GM18511 (cell line): Measurements from ENCODE around the gene RHOD.

ENCODE experiments used
- ATAC-seq: cut with Tn5 transposase; IDR thresholded peaks from one replicate; pipeline ENCODE4 v1.9.1; 2021; ENCODE audit warnings: mild to moderate bottlenecking, moderate library complexity; ENCODE audit not compliant: unreplicated experiment

RHOD gene

DNA sequence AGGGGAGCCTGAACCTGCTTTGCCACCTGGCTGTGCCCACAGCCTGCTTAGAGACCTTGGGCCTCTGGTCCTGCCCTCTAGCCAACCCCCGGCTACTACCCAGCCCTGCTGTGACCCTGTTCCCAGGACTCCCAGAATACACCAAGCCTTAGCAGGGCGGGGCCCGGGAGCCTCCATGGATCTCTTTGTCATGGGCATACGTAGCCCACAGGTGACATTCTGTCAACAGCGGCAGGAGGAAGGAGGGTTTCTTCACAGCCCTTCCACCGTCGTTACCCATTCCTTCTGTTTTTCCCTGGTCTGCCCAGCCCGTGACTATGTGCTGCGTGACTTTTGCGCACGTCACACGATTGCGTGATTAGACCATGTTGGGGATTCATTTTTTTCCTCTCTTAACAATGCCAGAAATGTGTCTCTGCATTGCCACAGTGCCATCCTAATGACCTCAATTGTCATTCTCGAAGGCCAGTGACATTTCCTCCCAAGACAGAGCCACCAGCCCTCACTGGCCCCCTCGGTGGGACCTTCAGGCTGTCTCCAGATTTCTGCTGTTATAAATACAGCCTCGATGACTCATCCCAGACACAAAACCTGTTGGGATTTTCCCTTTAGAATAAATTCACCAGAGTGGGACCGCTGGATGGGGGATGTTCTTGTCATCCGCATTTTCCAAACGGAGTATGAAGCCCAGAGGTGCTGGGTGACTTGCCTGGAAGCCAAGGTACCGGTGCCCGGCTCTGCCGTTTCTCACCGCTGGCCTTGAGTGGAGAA, 24.7 kb upstream of the RHOD start:
- no peak for ATAC-seq

DNA sequence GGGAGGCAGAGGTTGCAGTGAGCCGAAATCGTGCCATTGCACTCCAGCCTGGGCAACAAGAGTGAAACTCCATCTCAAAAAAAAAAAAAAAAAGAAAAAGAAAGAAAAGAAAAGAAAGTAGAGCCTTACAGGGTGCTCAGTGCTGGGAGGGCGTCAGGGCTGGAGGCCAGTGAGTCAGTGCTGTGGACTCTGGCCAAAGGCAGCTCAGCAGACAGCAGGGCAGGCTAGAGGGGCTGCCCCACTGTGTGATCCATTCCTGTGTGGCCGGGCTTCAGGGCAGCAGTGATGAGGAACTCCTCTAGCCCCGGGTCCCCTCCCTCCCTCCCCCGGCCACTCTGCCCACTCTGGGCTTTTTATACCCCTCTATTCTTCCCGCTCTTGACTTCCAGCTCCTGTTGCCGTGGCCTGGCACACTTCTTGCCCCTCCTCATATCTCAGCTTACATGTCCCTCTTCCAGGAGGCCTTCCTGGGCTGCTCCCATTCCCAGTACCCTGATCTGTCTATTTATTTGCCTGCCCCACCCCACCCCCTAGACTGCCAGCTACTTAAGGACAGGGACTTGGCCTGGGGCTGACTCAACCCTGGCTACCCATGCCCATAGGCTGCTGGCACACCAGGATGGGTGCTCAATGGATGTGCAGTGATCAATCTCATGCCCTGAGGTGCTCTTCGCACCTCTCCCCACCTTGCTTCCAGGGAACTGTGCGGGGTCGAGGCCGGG, 23.7 kb upstream of the RHOD start:
- no peak for ATAC-seq

DNA sequence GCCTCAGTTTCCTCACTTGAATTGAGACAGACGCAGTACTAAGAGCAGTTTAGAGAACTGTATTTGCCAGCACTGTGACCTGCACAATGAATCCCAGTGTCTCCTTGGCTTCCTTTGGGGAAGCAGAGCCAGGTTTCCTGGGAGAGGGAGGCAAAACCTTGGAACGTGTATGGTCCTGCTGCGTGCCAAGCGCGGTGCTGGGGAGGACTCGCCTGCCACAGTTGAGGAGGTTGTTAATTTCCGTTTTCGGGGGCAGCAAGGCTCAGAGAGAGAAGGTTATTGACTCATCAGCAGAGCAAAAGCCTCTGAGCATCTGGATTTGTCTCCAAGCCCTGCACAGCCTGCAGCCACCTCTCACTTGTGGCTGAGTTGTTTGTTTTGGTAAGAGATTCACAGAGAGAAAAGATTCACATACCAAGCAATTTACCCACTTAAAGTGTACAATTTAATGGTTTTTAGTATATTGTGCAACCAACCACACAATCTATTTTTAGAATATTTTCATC, 22.9 kb upstream of the RHOD start:
- ATAC-seq, result no peak

DNA sequence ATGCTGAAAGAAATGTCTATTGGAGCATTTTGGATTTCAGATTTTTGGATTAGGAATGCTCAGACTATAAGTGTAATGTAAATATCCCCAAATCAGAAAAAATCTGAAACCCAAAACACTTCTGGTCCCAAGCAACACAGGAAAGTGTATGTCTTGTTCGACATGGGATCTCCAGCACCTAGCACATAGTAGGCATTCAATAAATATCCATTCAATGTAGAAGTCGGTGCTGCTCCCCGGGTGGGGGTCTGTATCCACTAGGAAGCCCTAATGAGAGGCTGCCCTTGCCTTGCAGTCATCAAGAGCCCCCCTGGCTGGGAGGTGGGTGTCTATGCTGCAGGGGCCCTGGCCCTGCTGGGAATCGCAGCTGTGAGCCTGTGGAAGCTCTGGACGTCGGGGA, 22.3 kb upstream of the RHOD start:
- no peak for ATAC-seq

DNA sequence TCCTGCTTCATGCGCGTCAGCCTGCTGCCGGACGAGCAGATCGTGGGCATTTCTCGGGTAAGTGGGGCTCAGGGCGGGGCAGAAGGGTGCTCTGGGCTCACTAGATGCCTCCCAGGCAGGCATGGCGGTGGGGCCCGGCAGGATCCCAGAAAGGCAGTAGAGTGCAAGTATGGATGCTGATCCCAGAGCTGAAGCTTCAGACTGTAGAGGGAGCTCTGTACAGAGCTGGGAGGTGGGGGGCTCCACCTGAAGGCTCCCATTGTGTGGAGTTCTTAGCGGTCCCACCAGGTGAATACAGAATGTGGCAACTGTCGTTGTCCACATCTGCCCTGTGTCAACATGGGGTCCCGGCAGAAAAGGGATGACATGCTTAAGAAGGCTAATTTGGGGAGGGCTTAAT, 16.5 kb upstream of the RHOD start:
- no peak for ATAC-seq

DNA sequence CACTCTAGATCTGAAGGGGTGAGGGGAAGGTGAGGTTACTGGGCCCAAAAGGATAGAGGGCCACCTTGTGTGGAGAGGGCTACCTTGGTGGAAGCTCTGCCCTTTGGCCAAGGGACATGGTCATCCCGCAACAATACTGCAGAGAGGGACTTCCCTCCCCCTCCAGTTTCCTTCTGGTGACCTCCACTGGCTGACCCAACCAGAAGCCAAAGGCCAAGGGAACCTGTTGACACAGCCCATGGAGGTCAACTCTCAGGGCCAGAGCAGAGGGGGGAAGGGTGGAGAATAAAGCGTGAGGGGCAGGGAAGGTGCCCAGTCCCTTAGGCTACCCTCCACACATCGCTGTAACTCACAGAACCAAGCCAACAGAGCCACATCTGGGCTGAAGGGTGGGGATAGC, 15.0 kb upstream of the RHOD start:
- ATAC-seq, result no peak

DNA sequence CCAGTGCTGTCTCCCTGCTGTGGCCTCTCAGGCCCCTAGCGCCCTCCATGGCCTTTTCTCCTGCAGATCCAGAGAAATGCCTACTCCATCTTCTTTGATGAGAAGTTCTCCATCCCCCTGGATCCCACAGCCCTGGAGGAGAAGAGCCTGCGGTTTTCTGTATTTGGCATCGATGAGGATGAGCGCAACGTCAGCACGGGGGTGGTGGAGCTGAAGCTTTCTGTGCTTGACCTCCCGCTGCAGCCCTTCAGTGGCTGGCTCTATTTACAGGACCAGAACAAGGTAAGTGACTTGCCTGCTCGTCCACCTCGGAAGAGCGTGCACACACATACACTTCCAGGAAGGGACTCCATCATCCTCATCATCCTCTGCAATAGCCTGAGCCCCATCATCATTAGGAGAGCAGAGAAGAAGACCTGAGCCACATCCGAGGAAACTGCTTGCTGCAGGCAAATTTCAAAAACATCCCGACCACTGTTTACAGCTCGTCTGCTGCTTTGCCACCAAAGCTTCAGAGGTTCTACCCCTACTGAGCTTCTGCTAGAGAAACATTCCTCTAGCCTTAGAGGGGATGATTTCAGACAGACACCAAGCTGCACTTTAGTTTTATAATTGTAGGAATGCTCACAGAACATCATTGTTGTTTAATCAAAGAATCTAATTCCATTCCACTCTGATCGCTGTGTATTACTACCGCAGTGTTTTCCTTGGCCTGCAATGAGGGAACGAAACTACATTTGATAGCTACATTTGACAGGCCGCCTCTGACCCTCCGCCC, 12.9 kb upstream of the RHOD start:
- no peak for ATAC-seq

DNA sequence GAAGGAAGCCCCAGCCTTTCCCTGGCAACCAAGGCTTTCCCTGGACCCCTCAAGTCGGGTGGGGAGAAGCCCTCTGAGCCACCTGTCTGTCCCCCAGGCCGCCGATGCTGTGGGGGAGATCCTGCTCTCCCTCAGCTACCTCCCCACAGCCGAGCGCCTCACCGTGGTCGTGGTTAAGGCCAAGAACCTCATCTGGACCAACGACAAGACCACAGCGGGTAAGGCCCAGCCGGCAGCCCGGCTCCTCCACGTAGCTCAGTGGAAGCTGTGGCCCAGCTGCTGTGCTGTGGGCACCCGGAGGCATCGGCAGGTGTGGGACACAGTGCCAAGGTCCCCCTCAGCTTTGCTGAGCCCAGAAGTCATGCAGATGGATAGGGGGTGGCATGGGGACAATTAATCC, 12.2 kb upstream of the RHOD start:
- ATAC-seq, result no peak

DNA sequence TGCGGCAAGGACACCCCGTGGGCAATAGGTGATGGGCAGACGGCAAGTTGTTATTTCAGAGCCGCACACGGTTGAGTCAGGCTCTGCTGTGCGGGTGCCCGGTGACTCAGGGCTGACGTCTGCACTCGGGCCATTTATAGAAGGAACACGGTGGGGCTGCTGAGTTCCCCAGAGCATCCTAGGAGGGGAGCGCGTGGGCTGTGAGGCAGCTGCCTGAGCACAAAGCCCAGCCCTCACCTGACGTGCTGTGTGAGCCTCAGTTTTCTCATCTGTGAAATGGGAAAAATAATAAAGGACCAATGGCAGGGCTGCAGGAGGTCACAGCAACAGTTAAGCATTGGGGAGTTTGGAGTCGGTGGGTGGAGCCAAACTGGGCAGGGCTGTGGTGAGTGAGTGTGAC, 11.3 kb upstream of the RHOD start:
- ATAC-seq, result no peak

DNA sequence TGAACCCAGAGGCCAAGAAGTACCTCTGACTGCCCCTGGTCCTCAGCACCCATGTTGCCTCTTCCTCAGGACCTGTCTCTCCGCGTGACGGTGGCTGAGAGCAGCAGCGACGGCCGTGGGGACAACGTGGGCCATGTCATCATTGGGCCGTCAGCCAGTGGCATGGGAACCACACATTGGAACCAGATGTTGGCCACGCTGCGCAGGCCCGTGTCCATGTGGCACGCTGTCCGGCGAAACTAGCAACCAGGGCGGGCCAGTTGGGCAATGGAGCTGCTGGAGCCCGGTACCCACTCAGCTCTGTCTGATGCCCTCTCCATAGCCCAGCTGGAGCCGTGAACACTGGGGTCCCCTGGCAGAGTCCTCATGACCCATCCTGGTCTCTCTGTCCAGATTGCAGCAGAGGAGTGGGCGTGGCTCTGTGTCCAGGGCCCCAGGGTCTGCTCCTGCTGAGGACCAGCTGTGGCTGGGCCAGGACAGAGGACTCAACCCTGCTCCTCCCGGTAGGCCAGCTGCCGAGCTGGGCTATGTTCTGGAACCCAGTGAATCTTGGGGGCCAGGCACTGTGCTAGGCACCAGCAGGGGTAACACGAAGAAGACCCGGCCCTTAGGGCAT, 8.0 kb upstream of the RHOD start:
- no peak for ATAC-seq

DNA sequence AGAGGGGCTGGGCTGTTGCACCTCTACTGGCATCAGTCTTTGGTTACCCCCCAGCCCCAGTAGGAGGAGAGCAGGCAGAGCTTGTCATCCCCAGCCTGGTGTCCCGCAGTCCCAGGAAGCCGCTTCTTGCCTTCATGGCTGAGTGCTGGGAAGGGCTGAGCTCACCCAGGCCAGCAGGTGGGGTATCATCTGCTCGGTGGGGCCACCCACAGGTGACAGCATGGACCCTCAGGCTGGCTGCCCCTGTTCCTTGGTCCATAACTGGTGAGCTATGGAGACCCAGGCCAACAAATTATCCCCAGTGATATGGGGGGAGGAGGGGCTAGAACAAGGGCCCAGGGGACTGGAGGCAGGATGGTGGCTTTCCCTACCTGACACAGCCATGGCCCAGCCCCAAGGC, 6.5 kb upstream of the RHOD start:
- ATAC-seq, result no peak

DNA sequence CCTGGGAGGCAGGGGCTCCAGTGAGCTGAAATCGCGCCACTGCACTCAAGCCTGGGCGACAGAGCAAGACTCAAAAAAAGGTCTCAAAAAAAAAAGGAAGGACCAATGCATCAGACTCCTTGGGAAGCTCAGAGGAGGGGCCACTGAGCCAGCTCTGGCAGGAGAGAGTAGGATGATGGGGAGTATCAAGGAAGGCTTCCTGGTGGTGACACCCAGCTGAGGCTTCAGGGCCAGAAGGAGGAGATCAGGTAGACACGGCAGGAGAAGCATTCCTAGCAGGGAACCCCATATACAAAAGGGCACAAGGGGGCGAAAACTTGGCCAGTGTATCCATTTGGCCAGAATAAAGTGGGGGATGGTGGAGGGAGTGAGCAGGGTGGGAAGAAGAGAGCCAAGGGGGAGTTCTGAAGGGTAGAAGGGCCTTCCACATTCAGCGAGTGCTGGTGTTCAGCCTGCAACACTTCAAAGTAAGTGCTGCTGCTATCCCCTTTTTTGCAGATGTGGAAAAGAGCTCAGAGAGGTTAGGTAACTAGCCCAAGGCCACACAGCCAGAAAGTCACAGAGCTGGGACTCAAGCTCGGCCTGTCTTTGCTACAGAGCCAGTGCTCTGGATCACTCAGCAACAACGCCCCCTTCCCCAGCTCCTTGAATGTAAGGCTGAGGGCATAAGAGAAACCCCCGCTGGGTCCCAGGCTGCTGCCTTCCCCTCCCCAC, 5.3 kb upstream of the RHOD start:
- ATAC-seq, result no peak

DNA sequence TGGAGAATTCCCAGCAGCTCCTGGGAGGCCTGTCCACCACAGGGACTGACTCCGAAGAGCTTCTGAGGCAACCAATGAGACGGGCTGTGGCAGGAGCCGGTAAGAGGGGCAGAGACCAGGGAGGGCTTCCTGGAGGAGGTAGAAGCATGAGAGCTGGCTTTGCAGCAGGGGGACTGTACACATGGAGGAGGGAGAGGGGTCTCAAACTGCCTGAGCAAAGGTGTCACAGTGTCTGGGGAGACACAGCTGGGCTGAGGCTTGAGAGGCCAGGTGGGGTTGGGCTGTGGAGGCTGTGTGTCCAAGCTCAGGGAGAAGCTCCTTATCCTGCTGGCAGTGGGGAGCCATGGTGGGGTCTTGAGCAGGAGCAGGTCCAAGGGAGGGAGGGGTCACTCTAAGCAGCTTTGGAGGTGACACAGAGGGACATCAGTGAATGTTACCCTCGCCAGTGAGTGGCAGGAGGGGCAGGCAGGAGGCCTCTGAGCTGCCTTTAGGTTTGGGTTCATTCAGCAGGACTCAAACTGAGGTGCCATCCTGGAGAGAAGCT, 4.6 kb upstream of the RHOD start:
- no peak for ATAC-seq

DNA sequence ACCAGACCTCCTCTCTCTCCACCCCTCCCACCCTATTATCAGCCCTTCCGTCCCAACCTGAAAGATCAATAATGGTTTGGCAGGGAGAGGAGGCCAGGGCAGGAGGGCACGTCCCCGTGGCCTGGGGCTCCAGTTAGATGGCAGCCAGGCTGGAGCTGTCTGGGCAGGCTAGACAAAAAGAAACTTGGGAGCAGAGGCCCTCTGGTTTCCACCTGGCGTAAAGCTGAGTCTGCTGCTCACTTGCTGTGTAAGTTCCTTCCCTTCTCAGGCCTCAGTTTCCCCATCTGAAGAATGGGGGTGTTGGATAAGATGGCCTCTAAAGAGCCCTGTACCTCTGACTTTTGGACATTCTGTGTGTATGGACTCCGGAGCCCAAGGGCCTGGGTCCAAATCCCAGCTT, 3.8 kb upstream of the RHOD start:
- no peak for ATAC-seq

DNA sequence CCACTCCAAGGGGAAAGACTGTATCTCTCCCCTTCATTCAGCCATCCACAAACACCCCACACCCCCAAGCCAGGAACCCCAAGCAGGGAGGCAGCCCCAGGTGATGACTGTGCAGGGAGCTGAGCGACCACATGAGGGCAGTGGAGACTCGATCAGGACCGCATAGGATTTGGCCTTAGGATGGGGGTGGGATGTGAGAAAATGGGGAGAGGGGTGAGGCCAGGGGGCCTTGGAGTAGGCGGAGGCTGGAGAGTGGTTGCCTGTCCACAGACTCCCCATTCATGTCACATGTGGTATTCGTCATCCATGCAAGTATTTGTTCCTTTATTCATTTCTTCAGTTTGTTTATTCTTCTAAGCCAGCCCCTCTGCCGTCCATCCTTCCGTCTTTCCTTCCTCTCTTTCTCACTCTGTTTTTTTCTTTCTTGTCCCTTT, 2.7 kb upstream of the RHOD start:
- no peak for ATAC-seq

DNA sequence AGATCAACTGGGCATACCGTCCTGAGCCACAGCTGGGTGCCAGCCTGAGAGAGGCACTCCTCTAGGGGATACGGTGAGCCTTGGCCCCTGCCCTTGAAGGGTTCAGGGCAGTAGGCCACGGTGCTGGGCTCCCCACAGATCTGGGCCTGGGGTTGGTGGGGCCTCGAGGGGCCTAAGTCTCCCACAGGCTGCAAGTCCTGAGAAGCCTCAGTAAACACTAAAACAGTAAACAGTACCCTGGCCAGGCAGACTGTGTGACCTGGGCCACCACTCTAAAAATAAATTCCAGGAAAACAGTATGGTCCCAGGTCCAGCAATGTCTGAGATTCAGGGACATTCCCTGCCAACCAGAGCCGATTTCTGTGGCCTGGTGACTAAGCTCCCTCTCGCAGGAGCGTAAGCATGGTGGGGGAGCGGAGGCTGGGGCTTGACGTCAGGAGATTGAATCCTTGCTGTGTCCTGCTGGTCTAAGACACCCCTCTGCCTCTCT, 2.3 kb upstream of the RHOD start:
- no peak for ATAC-seq

DNA sequence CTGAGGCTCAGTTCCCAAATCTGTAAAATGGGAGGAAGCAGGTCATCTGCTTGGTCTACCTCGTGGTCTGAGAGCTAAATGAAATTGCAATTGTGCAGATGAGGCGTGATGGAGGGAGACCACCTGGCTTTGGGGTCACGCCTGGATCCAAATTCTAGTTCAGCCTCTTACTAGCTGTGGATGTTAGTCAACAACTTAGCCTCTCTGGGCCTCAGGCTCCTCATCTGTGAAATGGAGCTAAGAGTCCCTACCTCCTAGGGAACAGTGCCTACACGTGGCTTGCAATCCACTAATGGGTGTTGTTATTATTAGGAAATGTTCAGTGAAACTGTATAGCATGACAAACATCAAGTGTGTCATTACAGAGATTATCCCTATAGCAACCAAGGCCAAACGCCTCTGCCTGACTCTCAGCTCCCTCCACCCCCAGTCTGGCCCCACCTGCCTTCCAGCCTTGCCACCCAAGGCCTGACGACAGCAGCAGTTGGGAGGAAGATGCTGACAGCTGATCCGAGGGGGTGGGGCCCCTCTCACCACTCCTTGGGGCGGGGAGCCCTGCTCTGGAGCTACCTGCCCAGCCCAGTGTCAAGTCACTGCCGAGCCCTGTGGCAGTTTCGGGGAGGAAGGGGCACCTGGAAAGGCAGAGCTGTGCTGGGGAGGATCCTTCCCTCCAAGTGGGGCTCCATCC, 1.7 kb upstream of the RHOD start:
- ATAC-seq, result no peak

DNA sequence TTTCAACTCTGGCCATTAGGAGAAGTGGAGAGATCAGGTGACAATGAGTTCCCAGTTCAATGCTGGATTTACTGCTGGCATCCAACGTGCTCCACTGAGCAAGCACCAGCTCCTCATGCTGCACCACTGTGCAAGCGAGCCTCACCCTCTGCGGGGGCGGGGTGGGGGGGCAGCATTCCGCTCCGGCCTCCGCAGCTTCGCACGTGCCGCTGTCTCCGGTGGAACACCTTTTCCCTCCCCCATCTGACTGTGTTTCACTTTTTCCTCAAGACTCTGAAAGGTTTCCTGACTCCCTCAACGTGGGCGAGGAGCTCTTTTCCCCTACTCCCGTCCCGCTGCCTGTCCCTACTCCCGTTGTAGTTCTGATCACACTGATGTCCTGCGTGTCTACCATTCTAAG, 835 bp upstream of the RHOD start:
- ATAC-seq, result no peak

DNA sequence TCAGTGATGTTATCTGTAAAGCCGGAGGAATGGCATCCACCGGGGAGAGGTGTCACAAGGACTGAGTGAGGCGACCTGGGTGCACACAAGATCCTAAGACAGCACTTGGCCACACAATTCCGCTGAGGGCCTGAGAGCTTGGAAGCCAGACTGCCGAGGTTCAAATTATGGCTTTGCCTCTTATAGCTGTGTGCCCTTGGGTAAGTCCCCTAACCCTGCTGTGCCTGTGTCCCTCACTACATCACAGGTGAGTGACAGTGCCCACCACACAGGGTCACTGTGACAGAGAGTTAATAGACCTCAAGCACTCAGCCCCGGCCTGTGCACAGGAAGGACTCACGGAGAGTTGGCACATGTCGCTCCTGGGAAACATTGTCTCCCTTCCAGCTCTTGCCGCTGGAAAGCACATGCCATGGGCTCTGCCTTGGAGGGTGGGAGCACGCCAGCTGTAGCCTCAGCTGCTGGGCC, 592 bp downstream of the RHOD start:
- no peak for ATAC-seq
